ENCODE results near the gene TMEM150B.

DNA sequence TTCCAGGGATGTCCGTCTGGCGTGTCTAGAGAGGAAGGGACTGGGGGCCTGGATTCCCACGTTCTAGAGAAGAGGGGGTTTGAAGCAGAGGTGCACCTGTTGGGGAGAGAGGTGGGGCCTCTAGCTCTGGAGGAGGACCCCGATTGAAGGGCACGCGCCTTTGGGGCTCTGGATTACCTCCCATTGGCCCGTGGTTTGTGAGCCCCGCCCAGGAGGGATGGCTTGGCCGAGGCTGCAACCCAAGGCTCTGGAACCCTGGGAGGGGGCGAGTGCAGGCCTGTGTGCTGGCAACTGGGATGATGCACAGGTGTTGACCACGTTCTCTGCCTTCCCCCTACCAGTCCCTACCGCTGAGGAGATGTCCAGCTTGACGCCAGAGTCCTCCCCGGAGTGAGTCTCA lies 20.2 kb downstream of the TMEM150B start:
- TF ChIP-seq, protein P1, sequence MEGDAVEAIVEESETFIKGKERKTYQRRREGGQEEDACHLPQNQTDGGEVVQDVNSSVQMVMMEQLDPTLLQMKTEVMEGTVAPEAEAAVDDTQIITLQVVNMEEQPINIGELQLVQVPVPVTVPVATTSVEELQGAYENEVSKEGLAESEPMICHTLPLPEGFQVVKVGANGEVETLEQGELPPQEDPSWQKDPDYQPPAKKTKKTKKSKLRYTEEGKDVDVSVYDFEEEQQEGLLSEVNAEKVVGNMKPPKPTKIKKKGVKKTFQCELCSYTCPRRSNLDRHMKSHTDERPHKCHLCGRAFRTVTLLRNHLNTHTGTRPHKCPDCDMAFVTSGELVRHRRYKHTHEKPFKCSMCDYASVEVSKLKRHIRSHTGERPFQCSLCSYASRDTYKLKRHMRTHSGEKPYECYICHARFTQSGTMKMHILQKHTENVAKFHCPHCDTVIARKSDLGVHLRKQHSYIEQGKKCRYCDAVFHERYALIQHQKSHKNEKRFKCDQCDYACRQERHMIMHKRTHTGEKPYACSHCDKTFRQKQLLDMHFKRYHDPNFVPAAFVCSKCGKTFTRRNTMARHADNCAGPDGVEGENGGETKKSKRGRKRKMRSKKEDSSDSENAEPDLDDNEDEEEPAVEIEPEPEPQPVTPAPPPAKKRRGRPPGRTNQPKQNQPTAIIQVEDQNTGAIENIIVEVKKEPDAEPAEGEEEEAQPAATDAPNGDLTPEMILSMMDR (IDR thresholded peaks at IDR 0.05): no peak
- TF ChIP-seq EZH2phosphoT487 (IDR thresholded peaks at IDR 0.05): no peak
- TF ChIP-seq EZH2 (IDR thresholded peaks at IDR 0.05): no peak
